Inferior parietal cortex (tissue), 1 donor: ENCODE data around the gene HDAC4.

Source experiments
- DNase-seq: peaks from one replicate; pipeline ENCODE4 v3.0.0-alpha.2; 2016; ENCODE audit errors: extremely low spot score

Gene HDAC4

DNA sequence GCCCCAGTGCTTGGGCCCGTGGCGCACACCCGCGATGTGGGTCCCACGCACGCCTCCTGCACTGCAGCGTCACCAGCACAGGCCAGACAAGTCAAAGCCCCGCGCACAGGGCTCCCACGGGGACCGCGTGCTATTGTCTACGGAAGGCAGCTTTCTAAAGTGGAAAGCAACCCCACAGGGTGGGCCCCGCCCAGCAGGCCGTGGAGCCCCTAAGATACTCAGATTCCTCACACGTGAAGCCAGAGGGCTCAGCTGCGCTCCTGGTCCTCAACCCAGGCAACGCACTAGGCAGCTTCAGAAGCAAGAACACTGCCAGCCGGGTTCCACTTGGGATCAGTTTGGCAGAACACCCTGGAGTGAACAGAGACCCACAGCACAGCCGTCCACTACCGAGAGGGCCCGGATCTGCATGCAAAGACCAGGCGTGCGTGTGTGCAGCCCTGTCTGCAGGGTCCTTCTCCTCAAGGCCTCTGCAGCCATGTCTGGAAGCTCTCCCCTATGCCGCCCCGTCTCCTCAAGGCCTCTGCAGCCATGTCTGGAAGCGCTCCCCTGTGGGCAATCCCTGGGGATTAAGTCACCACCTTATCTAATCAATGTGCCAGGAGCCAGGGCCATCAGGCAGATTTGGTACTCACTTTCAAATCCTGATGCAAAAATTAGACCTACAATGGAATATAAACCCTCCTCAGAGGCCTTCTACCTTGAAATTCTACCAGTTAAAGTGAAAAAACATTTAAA lies 231.3 kb downstream of the HDAC4 start:
- no peak for DNase-seq

DNA sequence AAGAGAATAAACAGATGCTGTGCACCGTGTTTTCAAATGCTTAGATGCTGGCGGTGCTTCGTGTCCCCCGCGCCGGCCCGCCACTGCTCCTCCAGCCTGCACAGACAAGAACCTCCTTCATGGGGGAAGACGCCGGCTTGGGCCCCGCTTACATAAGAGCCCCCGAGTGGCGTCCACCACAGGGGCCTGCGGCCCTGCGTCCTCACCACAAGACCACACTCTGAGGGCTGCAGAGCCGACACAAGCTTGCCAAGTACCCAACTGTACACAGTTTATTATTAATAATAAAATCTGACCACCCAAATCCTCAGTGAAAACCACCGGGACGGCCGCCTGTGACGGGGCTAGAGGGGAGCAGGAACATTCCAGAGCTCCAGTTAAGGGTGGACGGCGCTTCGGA lies 232.2 kb downstream of the HDAC4 start:
- DNase-seq: no peak

DNA sequence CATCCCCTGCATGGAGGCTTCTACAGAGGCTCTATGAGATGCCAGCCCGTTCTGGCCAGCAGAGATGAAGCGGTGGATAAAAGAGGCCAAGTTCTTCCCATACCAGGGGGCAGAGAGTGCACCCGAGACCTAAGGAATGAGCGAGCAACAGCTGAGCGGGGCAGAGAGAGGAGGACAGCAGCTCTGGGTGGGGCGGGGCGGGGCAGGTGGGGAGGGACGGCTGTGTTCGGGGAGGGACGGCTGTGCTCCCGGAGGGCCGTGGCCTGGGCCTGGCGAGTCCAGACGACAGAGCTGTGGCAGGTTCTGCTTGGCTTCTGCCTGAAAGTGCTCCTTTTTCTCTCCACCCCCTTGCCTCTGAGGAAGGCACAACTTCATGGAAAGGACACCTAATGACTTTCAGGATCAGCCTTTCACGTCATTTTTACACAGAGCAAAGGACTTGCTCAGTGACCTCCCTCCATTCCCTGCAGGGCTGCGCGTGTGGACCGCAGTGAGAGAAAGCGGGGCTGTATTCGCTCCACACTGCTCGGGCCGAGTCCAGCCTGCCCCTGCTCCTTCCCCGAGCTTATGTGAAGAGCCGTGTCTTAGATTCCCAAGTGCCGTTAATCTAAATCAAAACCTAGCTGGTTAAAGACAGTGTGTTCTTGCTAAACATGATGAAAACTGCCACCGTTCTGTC lies 232.9 kb downstream of the HDAC4 start:
- DNase-seq: no peak

DNA sequence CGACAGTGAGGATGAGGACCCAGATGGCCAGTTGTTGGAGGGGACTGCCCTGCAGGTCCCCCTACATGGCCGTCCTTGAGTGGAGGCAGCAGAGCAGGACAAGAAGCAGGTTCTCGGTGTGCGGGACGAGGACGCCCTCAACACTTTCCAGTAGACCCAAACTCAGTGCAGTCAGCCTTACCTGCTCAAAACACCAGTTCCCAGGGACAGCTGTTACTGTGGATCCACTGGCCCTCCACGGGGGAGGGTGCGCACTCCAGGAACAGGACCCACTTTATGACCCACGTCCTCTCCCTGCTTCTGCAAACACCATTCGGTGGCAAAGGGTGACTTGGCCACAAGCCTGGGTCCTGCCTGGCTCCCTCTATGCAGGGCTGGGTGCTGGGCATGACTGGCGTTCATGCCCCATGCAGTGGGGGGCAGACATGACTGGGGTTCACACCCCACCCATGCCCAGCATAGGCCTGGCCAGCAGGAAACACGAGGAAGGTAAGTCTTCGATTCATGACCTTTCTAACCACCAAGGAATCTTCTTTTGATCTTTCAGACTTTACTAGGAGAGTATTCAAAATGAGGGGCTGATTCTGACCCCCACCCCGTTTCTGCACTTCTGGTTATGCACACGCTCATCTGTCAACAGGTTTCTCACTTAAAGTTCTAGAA lies 233.7 kb downstream of the HDAC4 start:
- DNase-seq: no peak

DNA sequence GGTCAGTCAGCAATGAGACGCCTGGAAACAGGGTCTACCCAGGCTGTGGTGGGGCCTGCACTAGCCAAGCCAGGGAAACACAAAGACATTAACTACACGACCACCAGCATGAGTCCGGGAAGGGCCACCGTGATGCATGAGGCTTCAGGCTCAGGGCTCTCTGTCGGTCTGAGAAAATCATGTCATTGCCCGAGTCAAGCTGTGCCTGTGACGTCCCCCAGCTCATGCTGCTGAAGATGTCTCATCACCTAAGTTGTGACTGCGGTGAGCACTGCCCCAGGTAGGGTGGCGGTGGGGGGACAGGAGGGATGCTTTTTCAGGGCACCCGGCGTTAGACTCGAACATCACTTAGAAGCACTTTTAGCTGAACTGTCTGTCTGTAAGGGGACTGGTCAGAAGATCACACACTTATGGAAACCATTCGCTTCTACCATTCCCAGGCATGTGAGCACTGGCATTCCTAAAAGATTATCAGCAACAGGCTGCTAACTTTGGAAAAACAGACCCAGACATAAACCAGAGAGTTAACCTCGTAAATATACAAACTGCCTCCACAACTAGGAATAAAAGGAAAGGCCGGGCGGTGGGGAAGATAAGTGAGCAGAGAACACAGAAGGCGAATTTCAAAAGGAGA lies 234.5 kb downstream of the HDAC4 start:
- no peak for DNase-seq

DNA sequence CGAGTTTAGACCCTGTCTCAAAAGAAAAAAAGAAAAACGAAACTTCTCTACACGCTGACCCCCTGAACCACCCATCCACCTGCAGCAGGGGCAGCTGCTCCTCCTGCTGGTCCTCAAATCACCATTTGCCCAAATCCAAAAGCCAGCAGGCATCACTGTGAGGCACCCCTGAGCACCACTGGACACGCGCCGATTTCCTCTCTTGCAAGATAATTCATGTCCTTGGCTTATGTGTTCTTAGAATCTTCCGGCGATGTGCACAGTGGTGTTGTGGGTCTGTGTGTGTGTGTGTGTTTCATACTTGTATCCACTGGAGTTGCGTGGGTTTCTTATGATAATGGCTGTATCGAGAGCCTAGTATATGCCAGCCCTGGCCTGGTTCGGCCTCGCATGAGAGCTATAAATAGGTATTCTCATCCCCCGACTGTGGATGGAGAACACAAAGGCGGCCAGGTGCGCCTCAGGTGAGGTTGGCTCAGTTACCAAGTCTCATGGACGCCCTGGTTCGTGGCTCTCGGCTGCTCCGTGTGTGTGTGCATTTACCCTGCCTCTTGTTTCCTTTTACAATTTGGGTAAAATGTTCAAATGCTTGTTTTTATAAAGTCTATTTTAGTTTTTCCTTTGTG lies 235.5 kb downstream of the HDAC4 start:
- DNase-seq: no peak

DNA sequence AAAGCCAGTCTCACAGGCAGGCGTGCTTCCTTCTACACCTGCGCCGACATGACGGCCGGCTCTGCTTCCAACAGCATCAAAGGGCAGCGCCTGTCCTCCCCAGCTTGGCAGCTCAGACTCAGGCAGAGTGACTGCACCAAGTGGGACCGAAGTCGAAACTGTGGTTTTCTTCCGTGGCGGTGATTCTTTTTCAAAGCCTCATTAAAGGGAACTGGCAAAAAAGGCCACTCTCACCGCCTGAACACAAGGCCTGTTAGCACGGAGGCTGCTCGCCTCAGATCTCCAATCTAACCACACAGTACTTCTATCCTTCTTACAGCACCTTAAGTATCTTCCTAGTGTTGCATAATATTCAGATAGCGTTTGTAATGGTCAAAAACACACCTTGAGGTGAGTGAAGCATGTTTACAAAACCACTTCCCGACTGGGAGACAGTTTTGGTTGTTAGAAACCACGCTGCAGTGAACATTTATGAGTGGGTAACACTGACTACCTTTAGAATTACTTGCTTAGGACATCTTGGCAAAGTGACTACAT lies 236.4 kb downstream of the HDAC4 start:
- no peak for DNase-seq

DNA sequence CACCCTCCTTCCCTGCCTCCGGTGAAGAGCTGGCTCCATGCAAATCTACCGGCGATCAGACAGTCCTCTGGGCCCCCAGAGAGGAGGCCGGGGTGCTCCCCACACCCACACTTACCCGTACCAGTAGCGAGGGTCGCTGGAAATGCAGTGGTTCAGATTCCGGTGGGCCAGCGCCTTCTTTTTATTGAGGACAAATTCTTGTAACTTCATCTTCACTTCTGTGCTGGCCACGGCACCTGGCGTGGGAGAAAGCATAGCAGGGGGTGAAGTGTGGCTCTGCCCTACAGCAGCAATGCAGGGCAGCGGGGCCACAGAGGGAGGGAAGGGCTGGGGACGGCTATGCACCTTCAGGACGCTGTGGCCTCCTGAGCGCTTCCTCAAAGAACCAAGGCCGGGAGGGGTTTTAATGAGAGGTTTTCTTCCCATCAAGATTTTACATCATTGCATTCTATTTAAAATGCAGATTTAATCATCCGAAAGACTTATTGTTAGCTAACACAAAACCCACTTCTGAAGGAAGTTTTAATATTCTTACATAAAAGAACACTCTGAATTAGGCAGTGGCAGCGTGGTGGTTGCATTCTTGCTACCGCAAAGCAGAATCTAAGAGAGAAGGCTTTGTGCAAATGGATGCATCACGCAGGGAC lies 237.0 kb downstream of the HDAC4 start:
- DNase-seq: no peak

DNA sequence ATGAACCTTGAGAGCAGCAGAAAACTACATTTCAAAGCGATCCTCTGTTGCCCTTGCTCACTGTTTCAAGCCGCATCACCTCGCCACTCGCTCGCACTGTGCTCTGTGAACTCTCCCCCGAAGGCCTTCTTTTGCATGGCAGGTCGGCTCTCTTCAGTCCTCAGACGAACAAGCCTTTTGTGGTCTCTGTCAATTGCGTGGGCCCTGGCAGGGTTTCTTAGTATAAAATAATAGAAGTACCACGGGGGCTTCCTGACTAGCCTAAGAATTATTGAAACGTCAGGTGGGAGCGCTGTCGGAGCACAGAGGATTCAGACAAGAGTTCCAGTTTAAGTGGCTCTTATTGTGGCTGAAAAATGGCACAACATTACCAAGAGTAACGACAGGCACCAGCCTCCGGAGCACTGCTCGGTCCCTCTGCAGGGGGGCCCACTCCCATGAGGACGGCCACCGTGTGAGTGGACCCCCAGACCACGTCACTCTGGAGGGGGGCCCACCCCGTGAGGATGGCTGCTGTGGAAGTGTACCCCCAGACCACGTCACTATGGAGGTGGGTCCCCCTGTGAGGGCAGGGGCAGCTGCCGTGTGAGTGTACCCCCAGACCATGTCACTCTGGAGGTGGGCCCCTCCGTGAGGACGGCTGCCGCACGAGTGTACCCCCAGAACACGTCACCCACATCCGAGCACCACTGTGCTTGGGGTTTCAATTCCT lies 237.7 kb downstream of the HDAC4 start:
- DNase-seq: no peak

DNA sequence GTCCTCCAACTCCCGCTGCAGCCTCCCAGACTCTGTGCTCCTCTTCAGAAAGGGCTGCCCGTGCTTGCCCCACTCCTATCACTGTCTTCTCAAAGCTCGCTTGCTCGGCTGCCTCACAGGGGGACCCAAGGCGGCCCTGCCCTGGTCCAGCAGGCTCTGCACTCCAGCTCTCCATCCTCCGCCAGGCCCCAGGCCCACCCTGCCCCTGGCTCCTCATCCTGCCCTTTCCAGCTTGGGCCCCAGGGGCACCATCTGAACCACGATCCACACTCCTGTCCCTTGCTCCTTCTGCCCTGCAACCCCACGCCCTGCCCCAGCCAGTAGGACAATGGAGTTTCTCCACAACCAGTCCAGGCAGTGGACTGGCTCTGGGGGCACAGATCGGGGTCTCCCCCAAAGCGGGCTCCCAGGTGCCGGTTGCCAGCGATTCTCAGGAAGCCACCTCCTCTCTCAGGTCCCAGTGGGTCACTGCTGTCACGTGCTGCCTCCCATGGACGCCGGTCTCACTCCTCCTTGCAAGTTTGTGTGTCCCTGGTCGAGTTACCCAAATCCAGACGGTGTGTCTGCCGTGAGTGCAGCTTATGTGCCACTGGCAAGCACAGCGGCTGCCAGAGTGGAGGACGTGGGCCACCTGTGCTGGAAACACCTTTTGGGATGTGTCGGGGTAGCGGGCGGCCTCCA lies 238.5 kb downstream of the HDAC4 start:
- DNase-seq: no peak

DNA sequence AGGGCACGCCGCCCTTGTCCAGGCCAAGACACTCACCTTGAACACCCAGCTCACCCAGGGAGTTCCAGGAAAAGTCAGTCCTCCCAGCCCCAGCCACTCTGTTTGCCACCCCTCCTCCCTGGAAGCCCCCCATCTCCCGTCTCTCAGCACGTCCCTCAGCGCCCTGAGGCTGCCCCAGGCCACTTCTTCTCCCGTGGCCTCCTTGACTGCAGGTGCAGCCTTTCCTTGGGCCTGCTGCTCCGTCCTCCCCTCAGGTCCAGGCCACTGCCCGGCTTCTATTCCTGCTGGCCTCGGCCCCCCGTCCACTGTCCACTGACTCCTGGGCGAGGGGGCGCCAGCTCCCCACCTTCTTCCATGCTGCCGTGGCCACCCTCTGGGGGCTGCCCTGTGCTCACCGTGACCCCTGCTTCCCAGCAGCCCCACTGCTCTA lies 239.1 kb downstream of the HDAC4 start:
- no peak for DNase-seq

DNA sequence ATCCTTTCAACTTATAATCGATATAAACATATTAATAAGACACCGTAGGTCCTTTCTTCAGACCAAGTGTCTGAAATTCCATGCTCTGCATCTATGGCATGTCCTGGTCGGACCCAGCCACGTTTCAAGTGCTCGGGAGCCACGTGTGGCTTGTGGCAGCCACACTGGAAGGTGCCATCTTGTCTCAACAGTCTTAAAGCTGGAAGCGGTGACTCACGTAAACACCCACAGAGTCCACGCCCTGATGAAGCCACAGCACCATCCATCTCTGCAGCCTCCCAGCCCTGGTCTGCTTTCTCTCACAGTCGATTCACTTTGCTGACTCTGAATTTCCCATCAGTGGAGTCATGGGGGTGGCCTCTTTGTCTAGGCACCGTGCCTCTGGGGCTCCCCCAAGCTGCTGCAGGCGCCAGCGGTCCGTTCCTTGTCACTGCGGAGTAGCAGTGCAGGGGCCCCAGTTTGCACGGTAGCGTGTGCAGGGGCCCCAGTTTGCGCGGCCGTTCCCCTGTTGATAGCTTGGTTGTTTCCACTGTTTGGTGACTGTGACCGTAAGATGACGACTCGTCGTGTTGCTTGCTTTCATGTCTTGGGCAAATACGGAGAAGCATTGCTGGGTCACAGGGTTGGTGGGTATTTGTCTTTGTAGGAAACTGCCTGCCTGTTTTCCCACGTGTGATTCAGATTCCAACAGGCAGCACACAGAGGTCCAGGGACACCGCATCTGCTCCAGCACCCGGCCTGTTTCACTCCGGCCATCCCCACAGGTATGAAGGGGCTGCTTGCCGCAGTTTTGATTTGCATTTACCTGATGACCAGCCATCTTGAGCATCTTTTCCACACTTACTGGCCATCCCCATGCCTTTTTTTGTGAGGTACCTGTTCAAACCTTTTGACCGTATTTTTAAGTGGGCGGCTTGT lies 240.3 kb downstream of the HDAC4 start:
- no peak for DNase-seq

DNA sequence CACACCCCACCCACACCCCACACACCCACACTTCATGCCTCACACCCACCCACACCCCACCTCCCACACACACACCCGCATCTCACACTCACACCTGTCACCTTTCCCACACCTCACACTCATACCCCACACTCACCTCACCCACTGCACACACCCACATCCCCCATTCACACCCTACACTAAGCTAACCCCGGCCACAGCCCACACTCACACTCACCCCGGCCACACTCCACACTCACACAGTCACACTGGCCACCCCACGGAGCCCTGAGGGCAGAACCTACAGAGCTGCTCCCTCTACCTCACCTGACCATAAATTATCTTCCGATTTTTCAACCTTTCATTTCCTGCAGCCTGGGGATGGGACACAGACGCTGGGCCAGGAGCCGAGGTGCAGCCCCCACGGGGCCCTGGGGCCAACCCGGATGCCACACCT lies 241.3 kb downstream of the HDAC4 start:
- DNase-seq: no peak

DNA sequence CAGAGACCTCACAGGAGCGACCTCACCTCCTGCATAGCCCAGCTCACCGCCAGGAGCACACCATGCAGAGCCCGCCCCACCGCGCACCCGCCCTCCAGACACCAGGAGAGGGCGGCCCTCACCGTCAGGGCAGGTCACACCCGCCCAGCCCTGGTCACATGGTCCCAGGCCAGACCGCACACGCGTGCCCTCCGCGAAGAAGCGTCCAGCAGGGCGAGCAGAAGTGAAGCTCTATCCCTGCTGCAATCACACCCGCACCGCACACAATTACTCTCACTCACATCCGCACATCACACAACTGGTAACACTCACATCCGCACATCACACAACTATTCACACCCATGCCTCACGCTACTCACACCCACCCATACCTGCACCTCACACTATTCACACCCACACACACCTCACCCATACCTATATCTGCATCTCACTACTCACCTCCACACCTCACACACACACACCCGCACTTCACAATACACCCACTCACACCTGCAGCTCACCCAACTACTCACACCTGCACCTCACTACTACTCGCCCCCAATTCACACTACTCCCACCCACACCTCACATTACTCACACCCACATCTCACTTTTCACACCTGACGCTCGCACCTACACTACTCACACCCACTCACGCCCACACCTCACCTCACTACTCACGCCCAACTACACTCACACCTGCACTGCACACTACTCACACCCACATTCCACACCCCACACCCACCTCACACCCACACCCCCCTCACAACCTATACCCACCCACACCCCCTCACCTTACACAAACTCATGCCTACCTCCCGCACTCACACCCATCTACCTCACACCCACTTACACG lies 242.0 kb downstream of the HDAC4 start:
- no peak for DNase-seq

DNA sequence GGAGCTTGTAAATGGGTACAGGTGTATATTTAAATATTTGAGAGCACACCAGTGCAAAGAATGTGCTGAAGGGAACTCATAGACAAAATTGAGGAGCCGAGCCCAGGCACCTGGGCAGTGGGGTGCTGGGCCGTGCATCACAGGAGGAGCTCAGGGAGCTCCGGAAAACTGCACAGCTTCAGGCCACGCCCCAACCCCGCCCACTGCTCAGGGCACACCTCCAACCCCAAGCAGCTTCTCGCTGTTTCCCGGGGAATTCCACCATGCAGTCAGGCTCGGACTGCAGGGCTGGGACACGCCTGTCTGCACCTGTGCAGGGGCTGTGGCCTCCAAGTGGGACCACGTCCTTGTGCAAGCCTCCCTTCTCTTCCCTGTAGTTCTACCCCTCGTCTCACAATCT lies 243.0 kb downstream of the HDAC4 start:
- no peak for DNase-seq

DNA sequence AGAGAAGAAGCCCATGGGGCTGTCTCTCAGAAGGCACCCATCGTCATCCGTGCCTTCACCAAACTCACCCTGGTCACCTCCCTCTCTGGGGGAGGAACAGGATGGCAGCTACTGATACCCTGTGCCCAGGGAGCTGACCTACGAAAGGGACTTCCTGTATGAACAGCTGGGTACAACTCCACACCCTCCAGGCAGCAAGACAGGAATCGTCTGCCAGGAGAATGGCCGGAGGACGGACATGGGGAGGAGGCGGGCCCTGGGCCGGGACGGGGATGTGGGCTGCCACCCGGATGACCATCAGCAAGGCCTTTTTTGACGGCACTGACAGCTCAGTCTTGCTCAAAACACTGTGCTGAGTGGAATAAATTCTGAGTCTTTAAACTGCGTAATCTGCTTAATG lies 243.6 kb downstream of the HDAC4 start:
- no peak for DNase-seq

DNA sequence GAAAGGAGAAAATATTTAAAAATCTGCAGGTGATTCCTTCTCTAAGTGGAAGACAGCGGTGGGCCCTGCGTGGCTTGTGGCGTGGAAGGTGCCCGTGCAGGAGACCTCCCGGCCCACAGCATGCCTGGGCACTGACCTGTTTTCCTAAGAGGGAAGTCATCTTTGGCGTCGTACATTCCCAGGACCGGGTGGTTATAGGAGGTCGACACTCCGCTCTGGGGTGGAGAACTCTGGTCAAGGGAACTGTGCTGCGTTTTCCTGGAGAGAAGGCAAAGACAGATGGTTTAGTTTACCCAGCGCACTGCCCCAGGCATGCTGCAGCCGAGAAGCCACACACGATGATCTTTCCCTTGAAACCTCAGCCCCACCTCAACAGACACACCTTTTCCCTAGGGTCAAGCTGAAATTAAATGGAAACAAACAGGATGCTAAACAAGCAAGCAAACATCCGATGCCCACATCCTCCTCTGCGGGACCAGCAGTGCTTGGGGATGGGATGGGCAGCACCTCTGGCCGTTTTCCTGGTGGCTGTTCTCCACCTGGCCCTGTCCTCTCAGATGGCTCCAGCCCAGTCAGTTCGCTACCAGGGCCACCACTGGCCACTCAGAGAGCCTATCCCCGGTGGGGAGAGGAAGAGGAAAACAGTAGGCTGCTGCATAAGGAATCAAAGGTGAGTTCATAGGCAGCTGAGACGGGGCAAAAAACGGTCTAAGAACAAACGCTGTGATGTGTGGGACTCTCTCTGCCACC lies 244.1 kb downstream of the HDAC4 start:
- DNase-seq: no peak
